GM21723 (cell line): ENCODE data around the gene PTGES3.
"Not testable (repeated sequence)": the region's sequence is repeated elsewhere in the genome, so short reads cannot be mapped to it uniquely, and the experiment has no call there.

Experiments used
- ATAC-seq: cut with Tn5 transposase; IDR thresholded peaks from one replicate; pipeline ENCODE4 v1.9.1; 2021; ENCODE audit warnings: mild to moderate bottlenecking, moderate library complexity; ENCODE audit not compliant: unreplicated experiment

PTGES3 gene

GRCh38 chr12:56713345-56713744, 25.3 kb upstream of the PTGES3 start:
- no peak for ATAC-seq

- no peak for ATAC-seq
Observed at GRCh38 chr12:56709759-56710376, 21.8 kb upstream of the PTGES3 start.

GRCh38 chr12:56704522-56704921, 16.4 kb upstream of the PTGES3 start:
- not testable (repeated sequence) for ATAC-seq

GRCh38 chr12:56699020-56699661, 11.1 kb upstream of the PTGES3 start:
- ATAC-seq, result no peak

GRCh38 chr12:56695327-56696101, 7.4 kb upstream of the PTGES3 start:
- ATAC-seq, result no peak

- ATAC-seq, result no peak
Observed at GRCh38 chr12:56694161-56694560, 6.1 kb upstream of the PTGES3 start.

GRCh38 chr12:56688846-56689109, 694 bp upstream of the PTGES3 start:
- ATAC-seq, result no peak

- ATAC-seq, result peak; percentile 9
Observed at GRCh38 chr12:56687223-56688128, 608 bp downstream of the PTGES3 start.

GRCh38 chr12:56684745-56685359, 3.2 kb downstream of the PTGES3 start:
- no peak for ATAC-seq

GRCh38 chr12:56682323-56682722, 5.8 kb downstream of the PTGES3 start:
- ATAC-seq, result no peak

GRCh38 chr12:56679883-56680575, 8.1 kb downstream of the PTGES3 start:
- no peak for ATAC-seq

GRCh38 chr12:56678852-56679251, 9.2 kb downstream of the PTGES3 start:
- no peak for ATAC-seq

- peak; percentile 70 for ATAC-seq
Observed at GRCh38 chr12:56677680-56678079, 10.4 kb downstream of the PTGES3 start.

- no peak for ATAC-seq
Observed at GRCh38 chr12:56676851-56677580, 11.1 kb downstream of the PTGES3 start.

GRCh38 chr12:56671608-56672007, 16.5 kb downstream of the PTGES3 start:
- ATAC-seq, result no peak

- ATAC-seq, result no peak
Observed at GRCh38 chr12:56670836-56671235, 17.2 kb downstream of the PTGES3 start.

GRCh38 chr12:56668197-56668457, 20.0 kb downstream of the PTGES3 start:
- ATAC-seq, result no peak

- ATAC-seq, result no peak
Observed at GRCh38 chr12:56661979-56662638, 26.0 kb downstream of the PTGES3 start.

GRCh38 chr12:56661560-56661959, 26.5 kb downstream of the PTGES3 start:
- ATAC-seq, result no peak
